CD4-positive, alpha-beta memory T cell (primary cell): ENCODE measurements around the gene MUC5AC. TPM values are rescaled to one million over a fixed set of nuclear protein-coding genes. Genes with fewer than 3 reads are reported as not detected.

Experiments used
- CTCF ChIA-PET: fragments of 350-600 bp; sonication (Branson Sonifier 250); formaldehyde crosslinking; loops from one replicate; lab custom pipeline; 2021; ENCODE audit warnings: inconsistent platforms; ENCODE audit not compliant: partially characterized antibody; lab: Charles Lee
- POLR2A ChIA-PET: fragments of 350-600 bp; sonication (Branson Sonifier 250); formaldehyde crosslinking; loops from one replicate; lab custom pipeline; 2021; ENCODE audit not compliant: partially characterized antibody; lab: Charles Lee
- DNase-seq, 5 donors: peaks; one replicate each; pipeline versions ENCODE4 v3.0.0 to v3.0.0-alpha.2; 2020 to 2022; ENCODE audit warnings: mixed read lengths in 1 of 5
- H3K27ac ChIP-seq: one replicate; pipeline ENCODE4 v1.7.0; 2013; ENCODE audit warnings: low read depth, low read length
- H3K27me3 ChIP-seq: 2 replicates; pipeline ENCODE4 v1.7.0; 2013; ENCODE audit warnings: mild to moderate bottlenecking, low read length, moderate library complexity; ENCODE audit not compliant: insufficient read depth
- H3K36me3 ChIP-seq: 2 replicates; pipeline ENCODE4 v1.7.0; 2013; ENCODE audit warnings: mild to moderate bottlenecking, low read length, moderate library complexity; ENCODE audit not compliant: insufficient read depth
- H3K4me1 ChIP-seq: 2 replicates; pipeline ENCODE4 v1.7.0; 2013; ENCODE audit warnings: mild to moderate bottlenecking, low read length, moderate library complexity; ENCODE audit not compliant: insufficient read depth
- H3K4me3 ChIP-seq, 2 donors: one replicate each; pipeline ENCODE4 v1.7.0; 2013; ENCODE audit warnings: low read length in 2 of 2, mild to moderate bottlenecking in 1 of 2
- H3K9me3 ChIP-seq, 2 donors: one replicate each; pipeline ENCODE4 v1.7.0; 2013; ENCODE audit warnings: low read length in 2 of 2, control low read depth in 1 of 2; ENCODE audit not compliant: control insufficient read depth in 1 of 2
- H3K27ac Mint-ChIP-seq, 7 donors: one replicate each; pipeline ENCODE4 v1.8.0; 2020 to 2021; ENCODE audit warnings: mixed read lengths in 7 of 7, mild to moderate bottlenecking in 6 of 7, inconsistent platforms in 3 of 7, moderate library complexity in 3 of 7
- H3K27me3 Mint-ChIP-seq, 2 donors: one replicate each; pipeline ENCODE4 v1.8.0; 2020 to 2021; ENCODE audit warnings: mixed read lengths in 2 of 2
- H3K36me3 Mint-ChIP-seq, 2 donors: one replicate each; pipeline ENCODE4 v1.8.0; 2020 to 2021; ENCODE audit warnings: mixed read lengths in 2 of 2, inconsistent platforms in 1 of 2, mild to moderate bottlenecking in 1 of 2
- H3K4me1 Mint-ChIP-seq, 4 donors: one replicate each; pipeline ENCODE4 v1.8.0; 2020 to 2021; ENCODE audit warnings: mixed read lengths in 4 of 4, mild to moderate bottlenecking in 1 of 4
- H3K4me3 Mint-ChIP-seq, 8 donors: one replicate each; pipeline ENCODE4 v1.8.0; 2020 to 2021; ENCODE audit warnings: mixed read lengths in 8 of 8, mild to moderate bottlenecking in 7 of 8, moderate library complexity in 6 of 8, inconsistent platforms in 3 of 8
- H3K9me3 Mint-ChIP-seq, 8 donors: one replicate each; pipeline ENCODE4 v1.8.0; 2020 to 2021; ENCODE audit warnings: mixed read lengths in 8 of 8, mild to moderate bottlenecking in 5 of 8, inconsistent platforms in 3 of 8, moderate library complexity in 1 of 8
- intact Hi-C: fragments of 100-400 bp; cut with micrococcal nuclease; formaldehyde crosslinking; loops from one replicate; pipeline ENCODE4 v1.15.1; 2023
- polyA plus RNA-seq, 2 donors: library from polyadenylated mRNA; unstranded; fragments of 300-500 nt; fragmentation: Illumina TruSeq; gene quantifications; one replicate each; pipeline ENCODE4 v1.2.3, GENCODE V29; 2021
- total RNA-seq, 2 experiments: library from RNA; stranded (reverse); gene quantifications; one replicate each; pipeline ENCODE4 v1.2.3, GENCODE V29; 2021

The MUC5AC gene
- total and polyA plus RNA-seq, 4 experiments from 2014 or later = not detected

DNA sequence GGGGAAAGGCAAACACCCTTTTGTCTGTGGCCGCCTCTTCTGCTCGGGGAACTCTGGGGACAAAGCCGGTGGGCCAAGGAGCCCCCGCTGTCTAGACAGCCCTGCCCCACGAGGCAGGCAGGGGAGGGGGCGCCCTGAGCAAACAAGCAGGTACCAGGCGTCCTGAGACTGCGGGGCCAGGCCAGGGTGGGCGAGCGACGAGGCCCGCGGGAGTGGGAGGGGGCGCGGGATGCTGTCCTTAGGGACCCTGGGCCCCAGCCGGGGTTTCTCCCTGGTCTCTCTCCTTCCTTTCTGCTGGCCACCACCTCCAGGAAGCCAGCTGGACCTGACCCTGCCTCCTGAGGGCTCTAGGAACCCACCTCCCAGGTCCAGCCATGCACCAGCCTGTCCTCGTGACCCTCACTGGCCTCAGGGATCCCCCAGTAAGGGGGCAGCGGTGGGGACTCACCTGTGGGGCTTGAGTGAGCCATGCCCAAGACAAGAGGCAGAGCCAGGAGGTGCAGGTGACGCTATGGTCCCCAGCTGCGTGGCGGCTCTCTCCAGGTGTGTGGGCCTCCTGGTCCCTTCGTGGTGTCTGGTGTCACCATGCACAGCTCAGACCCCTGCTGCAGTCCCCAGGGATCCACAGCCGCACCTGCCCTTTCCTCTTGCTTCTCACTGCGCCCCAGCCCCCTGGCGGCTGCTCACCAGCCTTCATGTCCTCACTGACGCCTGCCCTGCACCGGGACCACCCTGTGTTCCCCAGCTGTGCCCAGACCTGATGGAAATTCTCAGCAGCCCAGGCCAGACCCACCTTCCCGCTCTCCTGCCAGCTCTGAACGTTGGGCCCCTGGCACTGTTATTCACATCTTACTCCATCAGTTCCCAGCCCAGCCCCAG lies 26.5 kb upstream of the MUC5AC start:
- CTCF ChIA-PET = no interaction called here
- no peak for DNase-seq
- no peak overlapping the region for H3K27ac ChIP-seq
- peaks cover 4 to 34% (median 27%) of the 10 kb centered on the region in 8 donors for H3K9me3 Mint-ChIP-seq
- H3K27me3 ChIP-seq = no peaks in the 10 kb centered on the region
- H3K4me1 Mint-ChIP-seq = no peaks in the 10 kb centered on the region
- H3K36me3 Mint-ChIP-seq = peaks cover 4 to 20% of the 10 kb centered on the region in 2 donors
- peaks cover 0 to 5% of the 10 kb centered on the region in 2 donors for H3K9me3 ChIP-seq
- POLR2A ChIA-PET = no interaction called here
- H3K4me3 ChIP-seq = no peak overlapping the region
- H3K4me1 ChIP-seq = no peaks in the 10 kb centered on the region
- H3K36me3 ChIP-seq = no peaks in the 10 kb centered on the region
- no peak overlapping the region for H3K27ac Mint-ChIP-seq
- no peak overlapping the region for H3K4me3 Mint-ChIP-seq
- H3K27me3 Mint-ChIP-seq = peaks cover 14 to 23% of the 10 kb centered on the region in 2 donors
- intact Hi-C loops = no loop called here

DNA sequence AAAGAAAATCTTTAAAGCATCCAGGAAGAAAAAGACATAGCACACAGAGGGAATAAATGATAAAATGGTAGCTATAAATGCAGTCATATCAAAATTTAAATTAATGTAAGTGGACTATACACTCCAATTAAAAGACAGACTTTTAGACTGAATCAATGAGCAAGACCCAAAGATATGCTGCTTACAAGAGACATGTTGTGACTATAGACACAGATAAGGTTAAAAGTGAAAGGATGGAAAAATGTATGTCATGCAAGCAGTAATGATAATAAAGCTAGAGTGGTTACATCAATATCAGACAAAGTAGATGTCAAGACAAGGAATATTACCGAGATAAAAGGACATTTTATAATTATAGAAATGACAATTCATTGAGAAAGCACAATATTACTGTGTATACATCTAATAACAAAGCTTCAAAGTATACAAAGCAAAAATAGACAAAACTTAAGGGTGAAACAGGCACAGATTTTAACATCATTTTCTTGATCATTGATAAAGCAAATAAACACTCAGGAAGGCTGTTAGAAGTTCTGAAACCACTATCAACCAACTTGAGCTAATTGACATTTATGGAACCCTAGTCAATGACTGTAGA lies 22.8 kb upstream of the MUC5AC start:
- Mint-ChIP-seq H3K4me1 (no peaks in the 10 kb centered on the region), H3K27me3 (peaks cover 23 to 29% of the 10 kb centered on the region in 2 donors), H3K36me3 (peaks cover 4 to 20% of the 10 kb centered on the region in 2 donors), H3K27ac (no peak overlapping the region), H3K9me3 (peaks cover 4 to 39% (median 28%) of the 10 kb centered on the region in 8 donors), H3K4me3 (no peak overlapping the region)
- Histone ChIP-seq H3K27ac (no peak overlapping the region), H3K27me3 (no peaks in the 10 kb centered on the region), H3K9me3 (peaks cover 0 to 5% of the 10 kb centered on the region in 2 donors), H3K4me1 (no peaks in the 10 kb centered on the region), H3K4me3 (no peak overlapping the region), H3K36me3 (no peaks in the 10 kb centered on the region)
- intact Hi-C loops = no loop called here
- no peak for DNase-seq
- CTCF ChIA-PET = interaction anchor here (1.0 kb wide), 1 partner anchor 559 kb away, joined by 3 read pairs; no protein-coding TSS in a partner anchor
- POLR2A ChIA-PET = no interaction called here

DNA sequence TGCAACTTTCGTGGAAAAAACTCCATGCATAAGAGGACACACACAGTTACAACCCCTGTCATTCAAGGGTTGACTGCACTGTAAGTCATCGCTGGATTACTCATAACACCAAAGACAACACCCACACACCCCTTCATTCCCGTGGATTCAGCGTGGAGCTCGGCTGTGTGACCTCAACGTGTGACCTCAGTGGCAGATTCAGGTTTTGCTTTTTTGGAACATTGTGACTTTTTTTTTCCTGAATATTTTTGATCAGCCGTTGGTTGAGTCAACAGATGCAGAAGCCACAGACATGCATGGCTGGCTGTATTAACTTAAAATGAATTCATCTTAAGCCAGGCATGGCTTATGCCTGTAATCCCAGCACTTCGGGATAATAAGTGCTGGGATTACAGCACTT lies 19.7 kb upstream of the MUC5AC start:
- Mint-ChIP-seq H3K27ac (no peak overlapping the region), H3K27me3 (peaks cover 15 to 19% of the 10 kb centered on the region in 2 donors), H3K9me3 (peaks cover 7 to 52% (median 40%) of the 10 kb centered on the region in 8 donors), H3K4me3 (no peak overlapping the region), H3K4me1 (no peaks in the 10 kb centered on the region), H3K36me3 (peaks cover 4 to 12% of the 10 kb centered on the region in 2 donors)
- H3K4me3 ChIP-seq = no peak overlapping the region
- ChIA-PET CTCF (no interaction called here), POLR2A (no interaction called here)
- peaks cover 0 to 5% of the 10 kb centered on the region in 2 donors for H3K9me3 ChIP-seq
- intact Hi-C loops = no loop called here
- DNase-seq = no peak
- no peaks in the 10 kb centered on the region for H3K4me1 ChIP-seq
- H3K36me3 ChIP-seq = no peaks in the 10 kb centered on the region
- no peaks in the 10 kb centered on the region for H3K27me3 ChIP-seq
- H3K27ac ChIP-seq = no peak overlapping the region

DNA sequence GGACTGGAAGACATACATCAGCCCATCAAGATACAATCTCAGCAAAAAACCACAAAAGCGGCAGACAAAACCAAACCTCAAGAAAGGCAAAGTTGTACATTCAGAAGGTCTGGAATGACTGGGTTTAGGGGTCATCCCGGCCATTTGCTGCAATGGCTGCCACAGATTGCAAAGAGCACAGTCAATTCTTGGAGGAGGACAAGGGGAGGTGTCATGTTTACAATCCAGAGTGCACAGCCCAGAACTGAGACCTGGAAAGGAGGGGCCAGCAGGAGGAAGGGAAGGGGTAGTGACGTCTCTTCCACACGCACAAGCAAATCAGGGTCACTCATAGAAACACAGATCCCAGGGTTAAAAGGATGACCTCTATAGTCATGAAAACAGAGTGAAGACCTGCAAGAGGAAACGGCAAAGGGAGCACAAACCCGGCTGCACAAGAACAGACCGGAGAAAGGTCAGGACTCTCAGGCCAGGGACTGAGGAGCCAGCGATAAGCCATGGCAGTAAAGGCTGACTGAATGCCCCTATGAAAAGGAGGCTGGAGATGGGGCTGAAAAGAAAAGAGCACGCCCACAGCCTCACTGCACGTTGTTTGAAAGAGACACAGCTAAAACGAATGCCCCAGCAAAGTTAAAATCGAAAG lies 18.2 kb upstream of the MUC5AC start:
- H3K36me3 Mint-ChIP-seq = peaks cover 2% of the 10 kb centered on the region in 2 donors
- Histone ChIP-seq H3K4me1 (no peaks in the 10 kb centered on the region), H3K27me3 (no peaks in the 10 kb centered on the region), H3K36me3 (no peaks in the 10 kb centered on the region), H3K4me3 (no peak overlapping the region), H3K27ac (no peak overlapping the region), H3K9me3 (peaks cover 0 to 3% of the 10 kb centered on the region in 2 donors)
- CTCF ChIA-PET = no interaction called here
- no peaks in the 10 kb centered on the region for H3K4me1 Mint-ChIP-seq
- no peak for DNase-seq
- H3K4me3 Mint-ChIP-seq = no peak overlapping the region
- intact Hi-C loops = no loop called here
- POLR2A ChIA-PET = no interaction called here
- H3K9me3 Mint-ChIP-seq = peaks cover 3 to 50% (median 38%) of the 10 kb centered on the region in 8 donors
- peaks cover 10 to 12% of the 10 kb centered on the region in 2 donors for H3K27me3 Mint-ChIP-seq
- no peak overlapping the region for H3K27ac Mint-ChIP-seq

DNA sequence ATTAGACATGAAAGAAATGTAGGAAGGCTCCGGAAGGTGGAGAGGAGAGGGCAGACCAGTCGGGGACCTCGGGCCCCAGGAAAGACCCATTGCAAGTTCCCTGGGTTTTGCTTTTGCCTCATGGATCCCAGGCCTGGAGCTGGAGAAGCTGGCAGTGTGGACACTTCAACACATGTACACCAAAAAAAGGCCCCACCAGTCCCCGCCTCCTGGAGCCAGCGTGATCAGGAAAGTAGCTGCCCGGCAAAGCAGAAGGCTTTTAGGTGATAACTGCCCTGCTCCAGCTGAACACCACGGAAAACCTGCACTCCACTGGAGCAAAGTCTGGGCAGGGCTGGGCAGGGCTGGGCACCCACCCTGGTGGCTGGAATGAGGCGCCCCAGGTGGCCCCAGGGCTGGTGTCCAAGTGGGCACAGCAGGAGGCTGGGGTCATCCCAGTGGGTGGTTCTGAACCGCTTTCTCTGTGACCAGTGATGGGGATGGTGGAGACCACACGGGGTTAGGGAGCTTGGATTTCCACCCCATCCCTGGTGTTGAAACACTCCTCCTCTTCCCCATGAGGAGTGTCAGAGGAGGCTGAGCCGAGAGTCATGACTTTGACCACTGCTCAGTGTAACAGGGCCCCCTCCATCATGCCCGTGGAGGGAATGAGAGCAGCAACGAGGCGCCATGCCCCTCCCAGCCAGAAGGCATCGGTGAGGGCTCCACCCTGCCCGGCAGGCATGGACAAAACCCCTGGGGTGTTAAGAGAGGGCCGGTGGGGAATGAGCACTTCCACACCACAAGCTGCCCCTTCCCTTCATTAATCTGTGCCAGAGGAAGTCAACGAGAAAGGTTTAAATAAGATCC lies 16.9 kb upstream of the MUC5AC start:
- Histone ChIP-seq H3K4me1 (no peaks in the 10 kb centered on the region), H3K9me3 (peaks cover 0 to 3% of the 10 kb centered on the region in 2 donors), H3K27ac (no peak overlapping the region), H3K4me3 (no peak overlapping the region), H3K27me3 (no peaks in the 10 kb centered on the region), H3K36me3 (no peaks in the 10 kb centered on the region)
- peaks cover 0 to 2% of the 10 kb centered on the region in 2 donors for H3K36me3 Mint-ChIP-seq
- intact Hi-C loops = no loop called here
- no peaks in the 10 kb centered on the region for H3K4me1 Mint-ChIP-seq
- H3K4me3 Mint-ChIP-seq = no peak overlapping the region
- peaks cover 3 to 42% (median 30%) of the 10 kb centered on the region in 8 donors for H3K9me3 Mint-ChIP-seq
- no peak for DNase-seq
- ChIA-PET CTCF (no interaction called here), POLR2A (no interaction called here)
- H3K27ac Mint-ChIP-seq = no peak overlapping the region
- H3K27me3 Mint-ChIP-seq = peaks cover 8 to 10% of the 10 kb centered on the region in 2 donors

DNA sequence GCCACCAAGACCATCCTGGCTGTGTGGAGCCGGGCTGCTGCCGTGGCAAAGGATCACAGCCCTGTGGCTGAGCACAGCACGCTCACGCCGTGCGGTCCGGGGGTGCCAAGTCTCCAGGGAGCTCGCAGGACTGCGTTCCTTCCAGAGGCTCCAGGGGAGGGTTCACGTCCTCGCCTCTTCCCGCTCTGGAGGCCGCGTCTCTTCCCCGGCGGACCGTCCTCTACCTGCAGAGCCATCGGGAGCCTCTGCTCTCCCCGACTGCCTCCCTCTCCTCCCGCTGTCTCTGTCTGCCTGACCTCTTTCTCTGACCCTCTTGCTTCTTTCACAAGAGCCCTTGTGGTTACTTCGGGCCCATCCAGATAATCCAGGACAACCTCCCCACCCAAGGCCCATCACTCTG lies 11.4 kb upstream of the MUC5AC start:
- POLR2A ChIA-PET = no interaction called here
- peaks cover 0 to 3% of the 10 kb centered on the region in 2 donors for H3K9me3 ChIP-seq
- peaks cover 0 to 4% (median 0%) of the 10 kb centered on the region in 4 donors for H3K4me1 Mint-ChIP-seq
- H3K9me3 Mint-ChIP-seq = peaks cover 5 to 39% (median 29%) of the 10 kb centered on the region in 8 donors
- CTCF ChIA-PET = no interaction called here
- peaks cover 0 to 2% of the 10 kb centered on the region in 2 donors for H3K36me3 Mint-ChIP-seq
- H3K4me1 ChIP-seq = no peaks in the 10 kb centered on the region
- peaks cover 2 to 12% of the 10 kb centered on the region in 2 donors for H3K27me3 Mint-ChIP-seq
- H3K36me3 ChIP-seq = no peaks in the 10 kb centered on the region
- H3K27me3 ChIP-seq = no peaks in the 10 kb centered on the region
- no peak overlapping the region for H3K4me3 Mint-ChIP-seq
- intact Hi-C loops = no loop called here
- no peak overlapping the region for H3K27ac Mint-ChIP-seq
- no peak overlapping the region for H3K4me3 ChIP-seq
- H3K27ac ChIP-seq = no peak overlapping the region
- DNase-seq = no peak
